G401.6 (cell line): ENCODE measurements around the gene DACH1.

ENCODE experiments used
- FAIRE-seq: peaks from 2 replicates; lab custom pipeline; 2012; peaks lifted over from hg19 to GRCh38; lab: Jason Lieb, UNC

Gene DACH1

DNA sequence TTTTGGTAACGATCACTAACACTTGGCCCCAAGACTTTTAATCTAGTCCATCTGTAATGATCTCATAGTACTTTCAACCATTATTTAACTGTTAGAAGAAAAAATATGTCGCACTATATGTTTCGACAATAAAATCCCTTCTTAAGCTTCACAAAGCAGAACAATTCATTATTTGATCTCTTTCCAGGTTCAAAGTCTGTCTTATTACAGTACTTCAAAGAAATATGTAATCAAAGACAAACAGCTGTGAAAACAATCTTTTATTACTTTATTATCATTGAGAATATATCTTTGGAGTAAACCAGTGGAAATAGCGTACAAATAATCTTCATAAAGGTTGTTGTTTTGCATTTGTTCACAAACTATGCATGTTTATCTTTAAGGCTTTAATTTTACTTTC lies 93.5 kb downstream of the DACH1 start:
- FAIRE-seq = no peak

DNA sequence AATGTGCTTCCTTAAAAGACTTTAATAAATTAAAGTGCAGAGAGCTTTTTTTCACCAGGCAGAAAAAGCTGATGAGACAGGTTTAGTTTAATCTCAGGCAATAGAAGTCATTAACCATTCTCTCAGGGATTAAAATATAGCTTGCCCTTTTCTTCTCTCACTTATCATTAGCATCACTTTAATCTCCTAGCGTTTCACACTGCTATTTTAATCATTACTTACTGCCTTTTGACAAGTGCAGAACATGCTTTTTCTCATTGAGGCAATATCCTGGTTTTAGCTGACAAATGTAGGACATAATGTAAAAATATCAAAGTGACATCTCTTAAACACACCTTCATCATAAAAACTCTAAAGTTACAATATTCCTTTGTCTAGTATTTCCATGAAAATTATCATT lies 94.6 kb downstream of the DACH1 start:
- FAIRE-seq = no peak

DNA sequence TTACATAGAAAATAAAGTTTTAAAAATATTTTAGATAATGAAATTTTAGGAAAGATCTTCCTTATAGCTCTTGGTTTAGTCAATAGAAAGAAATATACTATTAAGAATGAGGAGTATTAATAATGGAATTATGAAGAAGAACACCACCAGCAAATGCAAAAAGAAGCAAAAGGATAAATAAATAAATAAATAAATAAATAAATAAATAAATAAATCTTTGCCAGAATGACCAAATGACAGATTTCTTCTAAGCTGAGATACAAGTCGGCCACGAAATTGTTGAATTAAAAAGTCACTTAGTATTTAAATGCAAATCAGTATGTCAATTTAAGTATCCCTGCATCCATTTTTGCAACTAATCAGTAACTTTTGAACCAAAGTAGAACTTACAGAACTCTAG lies 95.9 kb downstream of the DACH1 start:
- no peak for FAIRE-seq

- FAIRE-seq = no peak
Measured at GRCh38 chr13:71770710-71771109, 96.3 kb downstream of the DACH1 start.

- FAIRE-seq = no peak
Measured at GRCh38 chr13:71768881-71769280, 98.1 kb downstream of the DACH1 start.

DNA sequence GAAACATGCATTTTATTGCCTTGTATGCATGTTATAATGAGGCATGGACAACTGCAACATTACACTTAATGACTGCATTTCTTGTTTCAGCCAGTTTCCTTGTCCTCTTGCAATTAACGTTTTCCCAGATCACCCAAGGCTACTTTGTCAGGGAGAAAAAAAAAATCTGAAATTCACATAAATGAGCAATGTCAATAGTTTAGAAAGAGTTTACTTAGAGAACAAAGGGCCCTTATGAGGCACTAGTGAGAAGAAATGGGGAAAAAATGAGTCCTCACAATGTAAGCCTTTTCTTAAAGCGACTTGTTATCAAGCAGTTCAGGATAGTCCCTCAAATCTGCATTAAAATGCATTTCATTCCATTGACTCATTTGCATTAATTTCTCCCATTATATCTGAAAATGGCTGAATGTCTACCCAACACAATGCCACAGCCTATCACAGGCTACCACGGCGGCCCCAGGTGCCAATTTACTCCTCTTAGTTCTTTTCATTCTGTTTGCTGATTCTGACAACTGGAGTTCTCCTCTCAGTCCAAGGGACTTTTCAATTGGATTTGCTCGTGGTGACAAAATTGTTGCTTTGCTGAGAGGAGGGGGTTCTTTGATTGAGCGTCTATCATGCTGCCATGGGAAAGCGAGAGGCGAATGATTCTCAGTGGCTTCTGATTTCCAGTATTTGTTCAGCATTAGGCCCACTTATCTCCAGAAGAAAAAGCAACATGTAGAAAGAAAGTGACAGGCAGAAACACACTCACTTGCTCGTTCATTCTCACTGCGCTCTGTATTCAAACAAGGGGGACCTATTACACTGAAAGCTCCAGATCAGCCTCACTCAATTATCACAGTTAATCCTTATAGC lies 107.1 kb downstream of the DACH1 start:
- no peak for FAIRE-seq

- no peak for FAIRE-seq
Measured at GRCh38 chr13:71758828-71759227, 108.2 kb downstream of the DACH1 start.

DNA sequence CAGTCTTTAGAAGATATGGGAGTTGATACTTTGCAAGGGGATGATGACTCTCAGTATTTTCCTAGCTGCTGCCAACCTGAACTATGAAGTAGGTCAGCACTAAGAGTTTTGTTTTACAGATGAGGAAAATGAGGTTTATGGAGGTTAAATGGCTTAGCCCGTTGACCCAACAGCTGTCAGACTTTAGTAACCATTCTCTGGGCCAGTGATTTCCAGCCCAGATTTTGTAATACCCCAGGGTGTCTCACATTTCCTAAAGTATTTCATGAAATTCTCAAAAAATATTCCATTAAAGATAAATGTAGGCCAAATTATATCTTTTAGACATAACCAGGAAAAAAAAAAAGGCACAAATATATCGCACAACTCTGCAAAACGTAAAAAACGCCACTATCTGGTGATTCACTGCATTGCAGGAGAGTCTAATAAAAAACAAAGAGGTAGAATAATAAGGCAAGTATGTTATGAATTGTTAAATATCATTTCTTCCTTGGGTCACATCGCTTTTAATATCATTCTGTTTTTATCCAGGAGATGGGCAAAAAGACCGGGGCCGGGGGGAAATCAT lies 112.5 kb downstream of the DACH1 start:
- no peak for FAIRE-seq

- FAIRE-seq = no peak
Measured at GRCh38 chr13:71752775-71753513, 114.1 kb downstream of the DACH1 start.

GRCh38 chr13:71751073-71751472 lies 115.9 kb downstream of the DACH1 start:
- no peak for FAIRE-seq

- no peak for FAIRE-seq
Measured at GRCh38 chr13:71730267-71730666, 136.7 kb downstream of the DACH1 start.

DNA sequence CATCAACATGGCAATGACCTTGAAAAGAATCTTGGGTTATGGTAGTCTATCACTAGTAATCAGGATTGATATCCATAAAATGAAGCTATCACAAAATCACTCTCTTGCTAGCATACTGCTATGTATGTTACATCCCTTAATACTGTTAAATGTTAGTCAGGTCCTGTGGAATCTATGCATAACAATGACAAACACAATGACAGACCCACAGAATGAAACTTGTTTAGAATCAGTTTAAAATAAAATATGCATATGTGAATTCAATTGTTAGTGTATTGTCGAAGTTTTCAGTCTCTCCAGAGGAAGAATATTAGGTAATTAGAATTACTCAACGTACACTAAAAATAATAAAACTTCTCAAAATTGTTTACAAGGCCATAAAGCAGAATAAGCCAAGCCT lies 137.6 kb downstream of the DACH1 start:
- FAIRE-seq = no peak

- FAIRE-seq = no peak
Measured at GRCh38 chr13:71727662-71728061, 139.3 kb downstream of the DACH1 start.

GRCh38 chr13:71727042-71727441 lies 140.0 kb downstream of the DACH1 start:
- no peak for FAIRE-seq

DNA sequence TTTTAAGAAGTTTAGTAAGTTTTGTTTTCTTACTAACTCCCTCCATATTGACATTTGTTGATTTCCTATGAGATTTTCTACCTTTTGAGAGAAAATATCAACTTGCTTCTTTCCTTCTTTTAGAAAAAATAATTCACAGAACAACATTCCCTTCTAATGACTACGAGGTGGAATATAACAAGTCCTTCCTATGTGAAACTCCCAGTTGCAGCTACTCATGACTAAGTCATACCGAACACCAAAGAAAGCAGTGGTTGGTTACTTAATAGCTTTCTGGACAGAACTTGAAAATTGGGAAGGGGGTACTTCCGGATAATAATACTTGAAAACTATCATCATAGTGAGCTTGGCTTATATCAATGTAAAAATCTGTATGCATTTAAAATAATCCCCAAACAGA lies 144.8 kb downstream of the DACH1 start:
- FAIRE-seq = no peak

DNA sequence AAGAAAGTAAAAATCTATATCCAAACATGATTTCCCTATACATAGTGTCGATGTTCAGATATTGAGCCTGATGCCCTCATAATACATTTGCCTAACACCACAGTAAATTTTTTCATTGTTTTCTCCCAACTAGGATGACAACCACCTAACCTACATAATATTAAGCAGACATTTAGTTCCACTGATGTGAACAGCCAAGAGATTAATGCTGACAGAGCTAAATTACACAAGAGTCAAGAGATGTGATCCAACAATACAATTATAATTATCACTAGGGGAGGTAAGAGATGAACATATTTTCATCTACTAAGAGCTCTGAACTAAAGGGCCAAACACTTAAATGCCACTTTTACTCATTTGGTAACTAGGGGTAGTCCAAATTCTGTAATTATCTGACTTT lies 145.9 kb downstream of the DACH1 start:
- no peak for FAIRE-seq

GRCh38 chr13:71718931-71719330 lies 148.1 kb downstream of the DACH1 start:
- no peak for FAIRE-seq

- FAIRE-seq = no peak
Measured at GRCh38 chr13:71714802-71715375, 152.1 kb downstream of the DACH1 start.

- no peak for FAIRE-seq
Measured at GRCh38 chr13:71712988-71713653, 153.9 kb downstream of the DACH1 start.

- no peak for FAIRE-seq
Measured at GRCh38 chr13:71704656-71705055, 162.3 kb downstream of the DACH1 start.

DNA sequence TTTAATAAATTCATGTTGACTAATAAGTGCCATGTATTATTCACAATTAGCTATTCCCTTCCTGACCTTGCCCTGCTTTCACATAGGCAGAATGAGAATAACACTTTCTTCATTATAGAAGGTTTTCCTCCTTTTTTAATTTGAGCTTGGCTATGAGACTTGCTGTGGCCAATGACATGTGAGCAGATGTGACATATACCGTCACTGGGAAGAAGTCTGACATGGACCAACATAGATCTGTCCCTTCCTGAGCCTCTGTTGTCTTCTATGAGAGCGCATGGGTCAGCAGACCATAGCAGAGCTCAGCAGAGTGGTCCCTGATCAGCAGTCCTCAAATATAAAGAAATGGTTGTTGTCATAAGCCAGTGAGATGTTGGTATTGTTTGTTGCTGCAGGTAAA lies 163.9 kb downstream of the DACH1 start:
- FAIRE-seq = no peak

DNA sequence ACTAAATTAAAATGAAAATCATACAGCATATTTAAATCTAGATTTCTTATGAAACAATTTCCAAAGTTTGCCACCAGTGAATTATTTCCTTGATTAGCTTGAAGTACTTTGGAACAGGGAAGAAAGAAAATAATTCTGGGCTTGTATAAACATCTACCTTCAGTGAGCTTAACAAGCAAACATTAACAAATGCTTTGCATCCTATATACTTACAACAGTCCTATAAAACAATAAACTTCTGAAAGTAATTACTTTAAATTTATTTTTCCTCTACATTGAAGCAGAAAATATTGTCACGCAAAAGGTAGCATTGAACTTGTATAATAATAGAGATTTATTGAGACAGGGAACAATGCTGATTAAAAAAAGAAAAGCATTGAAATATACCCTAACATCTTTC lies 164.8 kb downstream of the DACH1 start:
- FAIRE-seq = no peak
